Body of pancreas (tissue), 4 donors: ENCODE results near the gene PDE3A.
"Not testable (repeated sequence)": the region's sequence is repeated elsewhere in the genome, so short reads cannot be mapped to it uniquely, and the experiment has no call there.

Experiments
- CTCF ChIP-seq, 7 experiments: fragments of 450-650 bp in 4 of 7; fragments of 200-600 bp in 3 of 7; sonication (generic) in 3 of 7; IDR thresholded peaks; one replicate each; pipeline ENCODE4 v1.5.1; 2016 to 2019; ENCODE audit warnings: antibody characterized with exemption in 7 of 7
- POLR2A ChIP-seq, 3 donors: fragments of 450-650 bp; IDR thresholded peaks; one replicate each; pipeline ENCODE4 v1.6.1; 2016; ENCODE audit warnings: antibody characterized with exemption in 3 of 3, mild to moderate bottlenecking in 2 of 3

GRCh38 chr12:20615020-20615419, 246.7 kb downstream of the PDE3A start:
- not testable (repeated sequence) for TF ChIP-seq CTCF, POLR2A (IDR thresholded peaks at IDR 0.05)
